K562 (cell line): ENCODE measurements around the gene TMEM120B. TPM values are rescaled to one million over a fixed set of nuclear protein-coding genes. Genes with fewer than 3 reads are reported as not detected.
A peak's percentile ranks its signal among the peaks of the same experiment; 100 is the strongest.

Experiments used
- ATF1 ChIP-seq, 2 experiments: fragments of 450-650 bp in 1 of 2; IDR thresholded peaks; 2 replicates each; pipeline ENCODE4 v1.6.1; 2016; ENCODE audit warnings: missing compliant biosample characterization in 1 of 2, missing genetic modification characterization in 1 of 2
- CREBBP ChIP-seq: IDR thresholded peaks from one replicate; pipeline ENCODE4 v1.6.1; 2012; ENCODE audit warnings: low read depth, mild to moderate bottlenecking, control low read depth, inconsistent platforms, low read length
- GTF2E2 ChIP-seq: fragments of 200-800 bp; sonication (Bioruptor generic); IDR thresholded peaks from 2 replicates; pipeline ENCODE4 v1.6.1; 2016; ENCODE audit warnings: missing genetic modification characterization, missing compliant biosample characterization
- HDGF ChIP-seq: fragments of 450-650 bp; IDR thresholded peaks from 2 replicates; pipeline ENCODE4 v1.6.1; 2016
- MTA3 ChIP-seq: fragments of 450-650 bp; formaldehyde crosslinking; IDR thresholded peaks from 2 replicates; pipeline ENCODE4 v1.6.1; 2017; ENCODE audit warnings: mild to moderate bottlenecking, borderline replicate concordance
- PRMT5 ChIP-seq: sonication (generic); formaldehyde crosslinking; IDR thresholded peaks from 2 replicates; pipeline ENCODE4 v1.5.0; 2020; ENCODE audit warnings: missing genetic modification reagents
- RBBP5 ChIP-seq: fragments of 200-600 bp; sonication (generic); IDR thresholded peaks from 2 replicates; pipeline ENCODE4 v1.6.1; 2012; ENCODE audit warnings: borderline replicate concordance, mild to moderate bottlenecking, low read length, control low read depth, inconsistent platforms; ENCODE audit not compliant: insufficient read depth, poor library complexity, severe bottlenecking
- RCOR1 ChIP-seq, 2 experiments: IDR thresholded peaks; 2 replicates each; pipeline ENCODE4 v1.6.1; 2012; ENCODE audit warnings: low read depth in 2 of 2, low read length in 2 of 2, borderline replicate concordance in 1 of 2, improper control_type of control experiment in 1 of 2
- RUNX1 ChIP-seq: sonication (generic); IDR thresholded peaks from 2 replicates; pipeline ENCODE4 v1.6.1; 2016; ENCODE audit warnings: antibody characterized with exemption, low read depth
- SMAD4 ChIP-seq: fragments of 250-450 bp; sonication (Bioruptor Pico); conservative IDR thresholded peaks from 2 replicates; pipeline ENCODE4 v1.8.0; 2021; ENCODE audit warnings: inconsistent platforms, mild to moderate bottlenecking, moderate library complexity
- SMARCE1 ChIP-seq: fragments of 450-650 bp; IDR thresholded peaks from 2 replicates; pipeline ENCODE4 v1.7.1; 2016; ENCODE audit warnings: mild to moderate bottlenecking
- TEAD1 ChIP-seq, 2 experiments: fragments of 450-650 bp in 1 of 2; sonication (generic) in 1 of 2; formaldehyde crosslinking; IDR thresholded peaks; 2 replicates each; pipeline versions ENCODE4 v1.4.0 to v1.8.0; 2020 to 2022; ENCODE audit warnings: mild to moderate bottlenecking in 2 of 2, missing genetic modification reagents in 1 of 2
- XRCC4 ChIP-seq: IDR thresholded peaks from one replicate; pipeline ENCODE4 v1.6.1; 2011; ENCODE audit not compliant: insufficient read depth, insufficient read length; ENCODE audit errors: extremely low read depth
- ZKSCAN3 ChIP-seq: fragments of 250-450 bp; sonication (Bioruptor Pico); IDR thresholded peaks from 2 replicates; pipeline ENCODE4 v1.4.0; 2020
- ZNF699 ChIP-seq: fragments of 250-450 bp; sonication (Bioruptor Pico); IDR thresholded peaks from 2 replicates; pipeline ENCODE4 v1.8.0; 2021; ENCODE audit warnings: mild to moderate bottlenecking, moderate library complexity; ENCODE audit not compliant: insufficient replicate concordance
- ZNF785 ChIP-seq: fragments of 250-450 bp; sonication (Bioruptor Pico); IDR thresholded peaks from 2 replicates; pipeline ENCODE4 v1.4.0; 2020; ENCODE audit warnings: mild to moderate bottlenecking
- polyA plus RNA-seq, 8 experiments: library from polyadenylated mRNA; depleted of rRNA in 4 of 8; stranded (reverse) in 5 of 8; unstranded in 3 of 8; fragments of >200 nt; fragmentation: Nextera tagmentation in 2 of 8; fragmentation: Illumina TruSeq in 1 of 8; extraction: Ambion mirVana in 2 of 8; extraction: Trizol in 1 of 8; gene quantifications; 2 replicates each; pipeline versions ENCODE4 v1.2.1 to v1.2.3, GENCODE V29; 2011 to 2014; ENCODE audit warnings: inconsistent platforms in 1 of 8, missing spikeins in 1 of 8
- total RNA-seq, 7 experiments: library from RNA; depleted of rRNA in 6 of 7; stranded (reverse); fragments of >200 nt in 6 of 7; fragmentation: Illumina TruSeq in 2 of 7; extraction: Trizol in 2 of 7; gene quantifications; 2 replicates each; pipeline versions ENCODE4 v1.2.1 to v1.2.3, GENCODE V29; 2011 to 2021; ENCODE audit warnings: low replicate concordance in 1 of 7
- TF ChIP-seq, protein P1 (sequence below): sonication (generic); formaldehyde crosslinking; IDR thresholded peaks from 2 replicates; pipeline ENCODE4 v1.8.0; 2022; ENCODE audit warnings: mild to moderate bottlenecking, low read depth, missing genetic modification reagents
- TF ChIP-seq, protein P2 (sequence below), 2 experiments: IDR thresholded peaks; 2 replicates each; pipeline ENCODE4 v1.6.1; 2012; ENCODE audit warnings: improper control_type of control experiment in 2 of 2, low read depth in 2 of 2, low read length in 2 of 2, borderline replicate concordance in 1 of 2
- TF ChIP-seq, protein P3 (sequence below): fragments of 450-650 bp; formaldehyde crosslinking; IDR thresholded peaks from 2 replicates; pipeline ENCODE4 v1.4.0; 2020; ENCODE audit warnings: mild to moderate bottlenecking, moderate library complexity
- TF ChIP-seq, protein P4 (sequence below): IDR thresholded peaks from 2 replicates; pipeline ENCODE4 v1.6.1; 2011; ENCODE audit warnings: borderline replicate concordance, low read depth, mild to moderate bottlenecking, moderate library complexity, low read length; ENCODE audit not compliant: insufficient read depth, poor library complexity, severe bottlenecking

The TMEM120B gene
- total and polyA plus RNA-seq, 9 of the 15 experiments (the other 6 are each of a cell fraction or from before 2014, with no cell fraction given), result 1.7 to 18.6 (median 7.4) TPM

DNA sequence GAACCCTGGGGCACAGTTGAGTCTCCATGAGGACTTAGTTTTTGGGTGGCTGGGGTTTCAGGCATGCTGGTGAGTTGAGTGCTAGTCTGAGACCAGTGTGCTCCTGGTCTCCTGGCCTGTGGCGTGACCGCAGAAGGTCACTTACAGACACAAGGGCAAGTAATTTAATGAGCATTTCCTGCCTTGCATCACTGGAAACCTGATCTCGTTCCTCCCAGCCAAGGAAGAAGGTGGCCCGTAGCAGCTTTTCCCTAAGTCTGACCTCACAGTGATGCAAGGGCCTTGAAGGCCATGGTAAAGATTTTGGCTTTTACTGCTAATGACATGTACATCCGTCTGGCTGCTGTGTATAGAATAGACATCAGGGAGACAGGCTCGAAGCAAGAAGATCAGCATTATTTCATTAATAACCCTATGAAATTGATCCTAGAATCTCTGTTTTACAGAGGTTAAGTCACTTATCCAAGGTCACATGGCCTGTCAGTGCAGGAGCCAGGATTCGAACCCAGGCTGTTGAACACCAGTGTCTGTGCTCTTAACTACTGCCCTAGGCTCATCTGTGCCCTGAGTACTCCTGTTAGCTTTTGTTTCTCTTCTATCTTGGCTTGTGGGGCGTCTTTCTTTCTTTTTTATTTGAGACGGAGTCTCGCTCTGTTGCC, 4.6 kb downstream of the TMEM120B start (continued):
- TF ChIP-seq RBBP5 (no peak), ZNF785 (no peak), GTF2E2 (no peak), SMARCE1 (no peak), ZNF699 (CRISPR knock-in tag) (no peak), SMAD4 (CRISPR knock-in tag) (peak; percentile 72), XRCC4 (no peak), PRMT5 (CRISPR knock-in tag) (no peak), HDGF (no peak), RUNX1 (no peak), RCOR1 (IDR thresholded peaks at IDR 0.05; ENCODE audit: borderline replicate concordance in 1 of 2, low read depth in 2 of 2, low read length in 2 of 2) (peak in 1 of 2 experiments; percentile 73; a peak in 1 of 4 replicates), MTA3 (0 out of 2 replicates have a peak, but pooled peaks have one; percentile 37), ATF1 (CRISPR knock-in tag; IDR thresholded peaks at IDR 0.05) (no peak), ATF1 (tag; IDR thresholded peaks at IDR 0.05) (peak; percentile 79), ZKSCAN3 (CRISPR knock-in tag) (no peak), TEAD1 (CRISPR knock-in tag; IDR thresholded peaks at IDR 0.05) (peak in 1 of 2 experiments; percentile 26; a peak in 1 of 4 replicates), CREBBP (no peak)
- TF ChIP-seq, protein P1, sequence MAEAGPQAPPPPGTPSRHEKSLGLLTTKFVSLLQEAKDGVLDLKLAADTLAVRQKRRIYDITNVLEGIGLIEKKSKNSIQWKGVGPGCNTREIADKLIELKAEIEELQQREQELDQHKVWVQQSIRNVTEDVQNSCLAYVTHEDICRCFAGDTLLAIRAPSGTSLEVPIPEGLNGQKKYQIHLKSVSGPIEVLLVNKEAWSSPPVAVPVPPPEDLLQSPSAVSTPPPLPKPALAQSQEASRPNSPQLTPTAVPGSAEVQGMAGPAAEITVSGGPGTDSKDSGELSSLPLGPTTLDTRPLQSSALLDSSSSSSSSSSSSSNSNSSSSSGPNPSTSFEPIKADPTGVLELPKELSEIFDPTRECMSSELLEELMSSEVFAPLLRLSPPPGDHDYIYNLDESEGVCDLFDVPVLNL (CRISPR knock-in tag), result no peak
- TF ChIP-seq, protein P2, sequence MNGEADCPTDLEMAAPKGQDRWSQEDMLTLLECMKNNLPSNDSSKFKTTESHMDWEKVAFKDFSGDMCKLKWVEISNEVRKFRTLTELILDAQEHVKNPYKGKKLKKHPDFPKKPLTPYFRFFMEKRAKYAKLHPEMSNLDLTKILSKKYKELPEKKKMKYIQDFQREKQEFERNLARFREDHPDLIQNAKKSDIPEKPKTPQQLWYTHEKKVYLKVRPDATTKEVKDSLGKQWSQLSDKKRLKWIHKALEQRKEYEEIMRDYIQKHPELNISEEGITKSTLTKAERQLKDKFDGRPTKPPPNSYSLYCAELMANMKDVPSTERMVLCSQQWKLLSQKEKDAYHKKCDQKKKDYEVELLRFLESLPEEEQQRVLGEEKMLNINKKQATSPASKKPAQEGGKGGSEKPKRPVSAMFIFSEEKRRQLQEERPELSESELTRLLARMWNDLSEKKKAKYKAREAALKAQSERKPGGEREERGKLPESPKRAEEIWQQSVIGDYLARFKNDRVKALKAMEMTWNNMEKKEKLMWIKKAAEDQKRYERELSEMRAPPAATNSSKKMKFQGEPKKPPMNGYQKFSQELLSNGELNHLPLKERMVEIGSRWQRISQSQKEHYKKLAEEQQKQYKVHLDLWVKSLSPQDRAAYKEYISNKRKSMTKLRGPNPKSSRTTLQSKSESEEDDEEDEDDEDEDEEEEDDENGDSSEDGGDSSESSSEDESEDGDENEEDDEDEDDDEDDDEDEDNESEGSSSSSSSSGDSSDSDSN (IDR thresholded peaks at IDR 0.05; ENCODE audit: borderline replicate concordance in 1 of 2, low read depth in 2 of 2, low read length in 2 of 2), result no peak
- TF ChIP-seq, protein P3, sequence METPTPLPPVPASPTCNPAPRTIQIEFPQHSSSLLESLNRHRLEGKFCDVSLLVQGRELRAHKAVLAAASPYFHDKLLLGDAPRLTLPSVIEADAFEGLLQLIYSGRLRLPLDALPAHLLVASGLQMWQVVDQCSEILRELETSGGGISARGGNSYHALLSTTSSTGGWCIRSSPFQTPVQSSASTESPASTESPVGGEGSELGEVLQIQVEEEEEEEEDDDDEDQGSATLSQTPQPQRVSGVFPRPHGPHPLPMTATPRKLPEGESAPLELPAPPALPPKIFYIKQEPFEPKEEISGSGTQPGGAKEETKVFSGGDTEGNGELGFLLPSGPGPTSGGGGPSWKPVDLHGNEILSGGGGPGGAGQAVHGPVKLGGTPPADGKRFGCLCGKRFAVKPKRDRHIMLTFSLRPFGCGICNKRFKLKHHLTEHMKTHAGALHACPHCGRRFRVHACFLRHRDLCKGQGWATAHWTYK (CRISPR knock-in tag), result no peak
- TF ChIP-seq, protein P4, sequence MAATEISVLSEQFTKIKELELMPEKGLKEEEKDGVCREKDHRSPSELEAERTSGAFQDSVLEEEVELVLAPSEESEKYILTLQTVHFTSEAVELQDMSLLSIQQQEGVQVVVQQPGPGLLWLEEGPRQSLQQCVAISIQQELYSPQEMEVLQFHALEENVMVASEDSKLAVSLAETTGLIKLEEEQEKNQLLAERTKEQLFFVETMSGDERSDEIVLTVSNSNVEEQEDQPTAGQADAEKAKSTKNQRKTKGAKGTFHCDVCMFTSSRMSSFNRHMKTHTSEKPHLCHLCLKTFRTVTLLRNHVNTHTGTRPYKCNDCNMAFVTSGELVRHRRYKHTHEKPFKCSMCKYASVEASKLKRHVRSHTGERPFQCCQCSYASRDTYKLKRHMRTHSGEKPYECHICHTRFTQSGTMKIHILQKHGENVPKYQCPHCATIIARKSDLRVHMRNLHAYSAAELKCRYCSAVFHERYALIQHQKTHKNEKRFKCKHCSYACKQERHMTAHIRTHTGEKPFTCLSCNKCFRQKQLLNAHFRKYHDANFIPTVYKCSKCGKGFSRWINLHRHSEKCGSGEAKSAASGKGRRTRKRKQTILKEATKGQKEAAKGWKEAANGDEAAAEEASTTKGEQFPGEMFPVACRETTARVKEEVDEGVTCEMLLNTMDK, result no peak
